ENCODE data around the gene DNAJC6. TPM values are rescaled to one million over a fixed set of nuclear protein-coding genes. Genes with fewer than 3 reads are reported as not detected.

Gene DNAJC6
- total RNA-seq, 1 donor from 2014 or later, result 21.9 TPM

GRCh38 chr1:65412256-65412983 lies 103.1 kb downstream of the DNAJC6 start:
- H3K9me3 ChIP-seq (ENCODE audit: low read depth), result no peaks in the 10 kb centered on the region
- no peak for DNase-seq (ENCODE audit: low spot score)
- TF ChIP-seq CTCF (IDR thresholded peaks at IDR 0.05) (no peak), EZH2phosphoT487 (IDR thresholded peaks at IDR 0.05) (no peak), EZH2 (IDR thresholded peaks at IDR 0.05) (no peak)
- no peak overlapping the region for H2AFZ ChIP-seq (replicated peaks)
- H3K36me3 Mint-ChIP-seq, result no peaks in the 10 kb centered on the region
- no peaks in the 10 kb centered on the region for H4K20me1 ChIP-seq (ENCODE audit: low read depth)
- H3K27me3 Mint-ChIP-seq (ENCODE audit: insufficient read depth, low read depth), result peaks cover 2% of the 10 kb centered on the region
- H3K4me3 ChIP-seq, result no peak overlapping the region
- no peaks in the 10 kb centered on the region for H3F3A ChIP-seq (ENCODE audit: low read depth)
- no peak overlapping the region for H3K27ac ChIP-seq
- no peaks in the 10 kb centered on the region for H3K4me1 Mint-ChIP-seq
- no peaks in the 10 kb centered on the region for H3K4me1 ChIP-seq
- no peaks in the 10 kb centered on the region for H3K9me3 Mint-ChIP-seq
- H3K4me3 Mint-ChIP-seq, result no peak overlapping the region
- no peak overlapping the region for H3K9ac ChIP-seq
- H3K27ac Mint-ChIP-seq, result no peak overlapping the region
- no peaks in the 10 kb centered on the region for H3K36me3 ChIP-seq
- no peaks in the 10 kb centered on the region for H3K27me3 ChIP-seq
- no peak overlapping the region for H3K4me2 ChIP-seq
- H3K79me2 ChIP-seq (ENCODE audit: low read depth), result no peaks in the 10 kb centered on the region

GRCh38 chr1:65412984-65413375 lies 103.6 kb downstream of the DNAJC6 start:
- Histone ChIP-seq H3K36me3 (no peaks in the 10 kb centered on the region), H3K27ac (no peak overlapping the region), H2AFZ (replicated peaks) (no peak overlapping the region), H3F3A (ENCODE audit: low read depth) (no peaks in the 10 kb centered on the region), H3K9me3 (ENCODE audit: low read depth) (no peaks in the 10 kb centered on the region), H3K4me3 (no peak overlapping the region), H3K9ac (no peak overlapping the region), H4K20me1 (ENCODE audit: low read depth) (no peaks in the 10 kb centered on the region), H3K4me2 (no peak overlapping the region), H3K4me1 (no peaks in the 10 kb centered on the region), H3K27me3 (no peaks in the 10 kb centered on the region), H3K79me2 (ENCODE audit: low read depth) (no peaks in the 10 kb centered on the region)
- TF ChIP-seq EZH2phosphoT487 (IDR thresholded peaks at IDR 0.05), result no peak
- no peak for TF ChIP-seq EZH2 (IDR thresholded peaks at IDR 0.05)
- no peak for TF ChIP-seq CTCF (IDR thresholded peaks at IDR 0.05)
- H3K27ac Mint-ChIP-seq, result no peak overlapping the region
- DNase-seq (ENCODE audit: low spot score), result no peak
- H3K27me3 Mint-ChIP-seq (ENCODE audit: insufficient read depth, low read depth), result peaks cover 2% of the 10 kb centered on the region
- no peaks in the 10 kb centered on the region for H3K9me3 Mint-ChIP-seq
- H3K36me3 Mint-ChIP-seq, result no peaks in the 10 kb centered on the region
- no peak overlapping the region for H3K4me3 Mint-ChIP-seq
- H3K4me1 Mint-ChIP-seq, result no peaks in the 10 kb centered on the region

- H2AFZ ChIP-seq (replicated peaks), result no peak overlapping the region
- H3K9me3 ChIP-seq (ENCODE audit: low read depth), result no peaks in the 10 kb centered on the region
- H3F3A ChIP-seq (ENCODE audit: low read depth), result peaks cover 9% of the 10 kb centered on the region
- no peaks in the 10 kb centered on the region for H3K9me3 Mint-ChIP-seq
- no peaks in the 10 kb centered on the region for H3K79me2 ChIP-seq (ENCODE audit: low read depth)
- H3K27me3 Mint-ChIP-seq (ENCODE audit: insufficient read depth, low read depth), result no peaks in the 10 kb centered on the region
- H3K9ac ChIP-seq, result no peak overlapping the region
- no peak overlapping the region for H3K4me3 ChIP-seq
- H3K4me3 Mint-ChIP-seq, result no peak overlapping the region
- no peak for DNase-seq (ENCODE audit: low spot score)
- no peak overlapping the region for H3K27ac ChIP-seq
- peaks cover 6% of the 10 kb centered on the region for H3K4me1 Mint-ChIP-seq
- no peak for TF ChIP-seq EZH2 (IDR thresholded peaks at IDR 0.05)
- no peak for TF ChIP-seq EZH2phosphoT487 (IDR thresholded peaks at IDR 0.05)
- TF ChIP-seq CTCF (IDR thresholded peaks at IDR 0.05), result no peak
- peaks cover 4% of the 10 kb centered on the region for H3K4me1 ChIP-seq
- H3K27me3 ChIP-seq, result no peaks in the 10 kb centered on the region
- no peak overlapping the region for H3K27ac Mint-ChIP-seq
- H3K36me3 Mint-ChIP-seq, result no peaks in the 10 kb centered on the region
- H4K20me1 ChIP-seq (ENCODE audit: low read depth), result no peaks in the 10 kb centered on the region
- no peaks in the 10 kb centered on the region for H3K36me3 ChIP-seq
- H3K4me2 ChIP-seq, result no peak overlapping the region
Observed at GRCh38 chr1:65414538-65414937, 105.2 kb downstream of the DNAJC6 start.

Data from neural progenitor cell (in vitro differentiated cells).